Muscle of back (tissue), 11 donors: ENCODE results near the gene GPR162. TPM values are rescaled to one million over a fixed set of nuclear protein-coding genes. Genes with fewer than 3 reads are reported as not detected.

Source experiments
- DNase-seq, 3 donors: peaks; one replicate each; pipeline versions ENCODE4 v3.0.0 to v3.0.0-alpha.2; 2013
- polyA plus RNA-seq, 10 donors: library from polyadenylated mRNA; unstranded; fragments of 120-200 nt; gene quantifications; one replicate each; pipeline ENCODE4 v1.2.1, GENCODE V29; 2013; ENCODE audit not compliant: insufficient read length in 10 of 10

GPR162 gene
- polyA plus RNA-seq, 10 donors: 15.3 to 27.6 (median 17.9) TPM

GRCh38 chr12:6784761-6785160, 36.9 kb upstream of the GPR162 start:
- no peak for DNase-seq

- DNase-seq: no peak
Observed at GRCh38 chr12:6786416-6787094, 35.1 kb upstream of the GPR162 start.

GRCh38 chr12:6787309-6787708, 34.3 kb upstream of the GPR162 start:
- no peak for DNase-seq

- peak in 2 of 3 donors; percentile 38 to 57 for DNase-seq
Observed at GRCh38 chr12:6788972-6789924, 32.4 kb upstream of the GPR162 start, which contains the start of gene CD4. TSS of gene CD4 (plus strand) at chr12:6789528. CDS start at chr12:6800139, 10,611 bp downstream.

GRCh38 chr12:6790496-6791150, 31.0 kb upstream of the GPR162 start:
- no peak for DNase-seq

GRCh38 chr12:6791931-6792520, 29.6 kb upstream of the GPR162 start:
- DNase-seq: no peak

GRCh38 chr12:6792522-6793201, 29.0 kb upstream of the GPR162 start:
- DNase-seq: peak in 2 of 3 donors; percentile 34 to 78

GRCh38 chr12:6795088-6795487, 26.5 kb upstream of the GPR162 start:
- DNase-seq: no peak

- no peak for DNase-seq
Observed at GRCh38 chr12:6796576-6796975, 25.0 kb upstream of the GPR162 start.

- DNase-seq: no peak
Observed at GRCh38 chr12:6799147-6799546, 22.5 kb upstream of the GPR162 start.

GRCh38 chr12:6807170-6807569, 14.5 kb upstream of the GPR162 start:
- no peak for DNase-seq

GRCh38 chr12:6809056-6809455, 12.6 kb upstream of the GPR162 start:
- no peak for DNase-seq

- no peak for DNase-seq
Observed at GRCh38 chr12:6810758-6811157, 10.9 kb upstream of the GPR162 start.

- no peak for DNase-seq
Observed at GRCh38 chr12:6813363-6813762, 8.3 kb upstream of the GPR162 start.

- no peak for DNase-seq
Observed at GRCh38 chr12:6816598-6816997, 5.0 kb upstream of the GPR162 start.

GRCh38 chr12:6817098-6817497, 4.5 kb upstream of the GPR162 start:
- DNase-seq: no peak

GRCh38 chr12:6817662-6818157, 3.9 kb upstream of the GPR162 start:
- DNase-seq: no peak

- no peak for DNase-seq
Observed at GRCh38 chr12:6818222-6818621, 3.4 kb upstream of the GPR162 start.

- DNase-seq: no peak
Observed at GRCh38 chr12:6818645-6819044, 3.0 kb upstream of the GPR162 start.

- no peak for DNase-seq
Observed at GRCh38 chr12:6819106-6820030, 2.3 kb upstream of the GPR162 start.
